Skeletal muscle tissue (tissue), 4 donors: Measurements from ENCODE around the gene HOXC9. TPM values are rescaled to one million over a fixed set of nuclear protein-coding genes. Genes with fewer than 3 reads are reported as not detected.

Experiments used
- H3K27ac ChIP-seq: one replicate; pipeline ENCODE4 v1.7.0; 2013; ENCODE audit warnings: mild to moderate bottlenecking, low read depth, low read length, inconsistent platforms
- H3K27me3 ChIP-seq, 3 donors: one replicate each; pipeline ENCODE4 v1.7.0; 2013; ENCODE audit warnings: low read length in 3 of 3; ENCODE audit not compliant: control insufficient read depth in 3 of 3, insufficient read depth in 3 of 3
- H3K36me3 ChIP-seq, 3 donors: one replicate each; pipeline ENCODE4 v1.7.0; 2013; ENCODE audit warnings: low read length in 3 of 3; ENCODE audit not compliant: control insufficient read depth in 3 of 3, insufficient read depth in 3 of 3
- H3K4me1 ChIP-seq, 3 donors: one replicate each; pipeline ENCODE4 v1.7.0; 2013; ENCODE audit warnings: low read length in 3 of 3, mild to moderate bottlenecking in 3 of 3; ENCODE audit not compliant: control insufficient read depth in 3 of 3, insufficient read depth in 3 of 3
- H3K4me3 ChIP-seq, 3 donors: one replicate each; pipeline ENCODE4 v1.7.0; 2013; ENCODE audit warnings: low read length in 3 of 3
- H3K9ac ChIP-seq, 3 donors: one replicate each; pipeline ENCODE4 v1.7.0; 2013; ENCODE audit warnings: low read length in 3 of 3, mild to moderate bottlenecking in 3 of 3, moderate library complexity in 2 of 3, low read depth in 1 of 3
- H3K9me3 ChIP-seq, 3 donors: one replicate each; pipeline ENCODE4 v1.7.0; 2013; ENCODE audit warnings: low read length in 3 of 3; ENCODE audit not compliant: control insufficient read depth in 3 of 3
- total RNA-seq: library from RNA; depleted of rRNA; stranded (reverse); fragments of >200 nt; gene quantifications from one replicate; pipeline ENCODE4 v1.2.3, GENCODE V29; 2014
- donor health status: Osteomylitis.

Gene HOXC9
- total RNA-seq, 1 donor from 2014 or later: 4.2 TPM

GRCh38 chr12:54032627-54033100 lies 32.7 kb downstream of the HOXC9 start, which contains the start of gene HOXC5:
Gene HOXC5 (plus strand): TSS chr12:54033050. CDS start chr12:54033123, 73 bp downstream.
- Histone ChIP-seq H3K27ac (peak within 1 kb of the TSS; percentile 1), H3K9me3 (no peaks in the 10 kb centered on the region), H3K36me3 (peaks cover 0 to 3% (median 3%) of the 10 kb centered on the region in 3 donors), H3K4me1 (peaks cover 38 to 41% (median 40%) of the 10 kb centered on the region in 3 donors), H3K9ac (peak within 1 kb of the TSS; percentile 28 to 69 (median 58)), H3K4me3 (peak within 1 kb of the TSS; percentile 56 to 70 (median 66)), H3K27me3 (peaks cover 3 to 7% (median 5%) of the 10 kb centered on the region in 3 donors)

GRCh38 chr12:54033106-54033979 lies 33.4 kb downstream of the HOXC9 start:
- Histone ChIP-seq H3K4me3 (peak overlapping the region; percentile 56 to 70 (median 66)), H3K36me3 (peaks cover 0 to 3% (median 3%) of the 10 kb centered on the region in 3 donors), H3K27me3 (peaks cover 3 to 7% (median 5%) of the 10 kb centered on the region in 3 donors), H3K9me3 (no peaks in the 10 kb centered on the region), H3K4me1 (peaks cover 39 to 44% (median 40%) of the 10 kb centered on the region in 3 donors), H3K9ac (peak overlapping the region in 2 of 3 donors; percentile 28 to 69), H3K27ac (peak overlapping the region; percentile 1)

GRCh38 chr12:54033980-54034784 lies 34.2 kb downstream of the HOXC9 start:
- no peaks in the 10 kb centered on the region for H3K9me3 ChIP-seq
- peaks cover 0 to 3% (median 3%) of the 10 kb centered on the region in 3 donors for H3K36me3 ChIP-seq
- H3K4me1 ChIP-seq: peaks cover 39 to 47% (median 41%) of the 10 kb centered on the region in 3 donors
- H3K27ac ChIP-seq: no peak overlapping the region
- no peak overlapping the region for H3K4me3 ChIP-seq
- peak overlapping the region in 1 of 3 donors; percentile 16 for H3K9ac ChIP-seq
- H3K27me3 ChIP-seq: peaks cover 3 to 7% (median 7%) of the 10 kb centered on the region in 3 donors

- Histone ChIP-seq H3K9me3 (no peaks in the 10 kb centered on the region), H3K27me3 (peaks cover 3 to 8% (median 7%) of the 10 kb centered on the region in 3 donors), H3K4me3 (no peak overlapping the region), H3K4me1 (peaks cover 41 to 52% (median 45%) of the 10 kb centered on the region in 3 donors), H3K36me3 (peaks cover 0 to 2% (median 1%) of the 10 kb centered on the region in 3 donors), H3K9ac (peak overlapping the region in 1 of 3 donors; percentile 16), H3K27ac (no peak overlapping the region)
These were observed 34.9 kb downstream of the HOXC9 start for GRCh38 chr12:54034785-54035310.

- no peak overlapping the region for H3K27ac ChIP-seq
- H3K36me3 ChIP-seq: peaks cover 0 to 1% (median 0%) of the 10 kb centered on the region in 3 donors
- peaks cover 41 to 53% (median 45%) of the 10 kb centered on the region in 3 donors for H3K4me1 ChIP-seq
- H3K9me3 ChIP-seq: no peaks in the 10 kb centered on the region
- peaks cover 3 to 8% (median 7%) of the 10 kb centered on the region in 3 donors for H3K27me3 ChIP-seq
- H3K4me3 ChIP-seq: no peak overlapping the region
- H3K9ac ChIP-seq: peak overlapping the region in 2 of 3 donors; percentile 14 to 57
These were observed 35.8 kb downstream of the HOXC9 start for GRCh38 chr12:54035568-54036264.

- Histone ChIP-seq H3K9ac (peak overlapping the region in 2 of 3 donors; percentile 13 to 45), H3K27me3 (peaks cover 3 to 8% (median 4%) of the 10 kb centered on the region in 3 donors), H3K4me3 (no peak overlapping the region), H3K4me1 (peaks cover 41 to 52% (median 45%) of the 10 kb centered on the region in 3 donors), H3K9me3 (no peaks in the 10 kb centered on the region), H3K27ac (no peak overlapping the region), H3K36me3 (peaks cover 0 to 1% (median 0%) of the 10 kb centered on the region in 3 donors)
These were observed 36.8 kb downstream of the HOXC9 start for GRCh38 chr12:54036620-54037359.

GRCh38 chr12:54037360-54038283 lies 37.7 kb downstream of the HOXC9 start:
- Histone ChIP-seq H3K9ac (peak overlapping the region in 1 of 3 donors; percentile 45), H3K36me3 (peaks cover 0 to 1% (median 0%) of the 10 kb centered on the region in 3 donors), H3K4me3 (no peak overlapping the region), H3K27me3 (peaks cover 0 to 4% (median 2%) of the 10 kb centered on the region in 3 donors), H3K27ac (no peak overlapping the region), H3K9me3 (no peaks in the 10 kb centered on the region), H3K4me1 (peaks cover 41 to 46% (median 43%) of the 10 kb centered on the region in 3 donors)
